GDM1 (cell line): ENCODE data around the gene GABRE.

Source experiments
- DNase-seq: peaks from one replicate; lab custom pipeline; 2025; lab: John Stamatoyannopoulos, UW

The GABRE gene, protein sequence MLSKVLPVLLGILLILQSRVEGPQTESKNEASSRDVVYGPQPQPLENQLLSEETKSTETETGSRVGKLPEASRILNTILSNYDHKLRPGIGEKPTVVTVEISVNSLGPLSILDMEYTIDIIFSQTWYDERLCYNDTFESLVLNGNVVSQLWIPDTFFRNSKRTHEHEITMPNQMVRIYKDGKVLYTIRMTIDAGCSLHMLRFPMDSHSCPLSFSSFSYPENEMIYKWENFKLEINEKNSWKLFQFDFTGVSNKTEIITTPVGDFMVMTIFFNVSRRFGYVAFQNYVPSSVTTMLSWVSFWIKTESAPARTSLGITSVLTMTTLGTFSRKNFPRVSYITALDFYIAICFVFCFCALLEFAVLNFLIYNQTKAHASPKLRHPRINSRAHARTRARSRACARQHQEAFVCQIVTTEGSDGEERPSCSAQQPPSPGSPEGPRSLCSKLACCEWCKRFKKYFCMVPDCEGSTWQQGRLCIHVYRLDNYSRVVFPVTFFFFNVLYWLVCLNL

DNA sequence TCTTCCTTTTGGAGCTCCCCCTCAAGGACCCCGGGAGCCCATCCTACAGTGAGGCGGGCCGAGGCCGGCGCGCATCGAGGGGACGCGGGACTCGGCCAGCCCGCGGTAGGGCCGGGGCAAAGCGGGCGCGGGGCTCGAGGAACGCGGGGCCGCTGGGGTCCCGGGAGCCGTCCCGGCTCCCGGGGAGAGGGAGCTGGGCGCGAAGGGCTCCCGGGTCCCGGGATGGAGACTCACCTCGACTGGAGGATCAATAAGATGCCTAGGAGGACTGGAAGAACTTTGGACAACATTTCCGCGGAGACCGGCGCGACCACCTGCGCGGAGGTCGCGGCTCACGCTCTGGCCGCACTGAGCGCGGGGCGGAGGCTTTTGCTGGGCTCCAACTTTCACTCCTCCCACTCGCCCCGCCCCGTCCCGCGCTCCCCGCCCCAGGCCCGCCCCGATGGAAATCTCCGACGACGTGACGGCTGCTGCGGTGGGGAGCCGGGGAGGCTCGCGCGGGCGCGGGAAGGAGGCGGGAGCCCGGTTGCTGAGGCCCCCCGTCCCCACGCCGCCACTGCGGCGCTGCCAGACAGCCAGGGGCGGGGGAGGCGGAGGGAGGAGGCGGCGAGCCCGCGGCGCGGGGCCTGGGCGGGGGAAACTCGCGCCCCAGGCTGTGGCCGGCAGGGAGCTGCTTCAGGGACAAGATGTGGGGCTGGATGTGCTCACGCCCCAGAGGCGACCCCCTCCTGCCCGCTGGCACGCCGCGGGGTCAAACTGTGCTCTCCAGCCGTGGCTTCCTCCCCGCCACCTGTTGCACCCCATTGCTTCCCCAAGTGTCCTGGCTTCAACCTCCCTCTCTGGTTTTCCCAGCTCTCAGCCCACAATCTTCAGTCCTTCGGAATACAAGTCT, at the start of gene GABRE:
Gene GABRE, minus strand, starts transcription at position 341 of the 892 bp plus-strand sequence. Its CDS starts 51 bp downstream, at position 290.
- no peak for DNase-seq

DNA sequence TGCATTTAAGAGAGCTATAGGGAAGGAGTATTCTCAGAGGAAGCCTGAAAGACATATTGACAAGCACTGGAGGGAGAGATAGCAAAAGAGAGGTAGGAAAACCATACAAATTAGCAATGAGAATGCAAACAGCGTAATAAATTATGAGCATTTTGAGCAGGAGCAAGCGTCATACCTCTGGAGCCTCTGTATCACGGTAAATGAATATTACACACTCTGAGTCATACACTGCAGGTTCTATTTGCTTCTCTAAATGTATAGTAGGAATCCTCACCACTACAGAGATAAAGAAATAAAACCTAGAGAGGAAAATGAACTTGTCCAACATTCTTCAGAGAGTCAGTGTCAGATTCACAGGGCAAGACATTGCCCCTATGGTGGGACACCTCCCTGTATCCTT, 46.4 kb upstream of the GABRE start:
- DNase-seq, result no peak

DNA sequence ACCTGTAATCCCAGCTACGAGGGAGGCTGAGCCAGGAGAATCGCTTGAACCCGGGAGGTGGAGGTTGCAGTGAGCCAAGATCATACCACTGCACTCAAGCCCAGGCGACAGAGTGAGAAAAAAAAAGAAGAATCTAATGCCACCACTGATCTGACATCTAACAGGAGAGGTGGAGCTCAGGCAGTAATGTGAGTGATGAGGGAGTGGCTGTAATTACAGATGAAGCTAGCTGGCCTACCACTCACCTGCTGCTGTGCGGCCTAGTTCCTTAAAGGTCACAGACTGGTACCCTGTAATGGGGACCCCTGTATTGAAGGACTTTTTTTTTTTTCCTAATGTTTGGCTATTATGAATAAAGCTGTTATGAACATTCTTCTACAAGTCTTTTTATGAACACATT, 25.3 kb upstream of the GABRE start:
- no peak for DNase-seq

DNA sequence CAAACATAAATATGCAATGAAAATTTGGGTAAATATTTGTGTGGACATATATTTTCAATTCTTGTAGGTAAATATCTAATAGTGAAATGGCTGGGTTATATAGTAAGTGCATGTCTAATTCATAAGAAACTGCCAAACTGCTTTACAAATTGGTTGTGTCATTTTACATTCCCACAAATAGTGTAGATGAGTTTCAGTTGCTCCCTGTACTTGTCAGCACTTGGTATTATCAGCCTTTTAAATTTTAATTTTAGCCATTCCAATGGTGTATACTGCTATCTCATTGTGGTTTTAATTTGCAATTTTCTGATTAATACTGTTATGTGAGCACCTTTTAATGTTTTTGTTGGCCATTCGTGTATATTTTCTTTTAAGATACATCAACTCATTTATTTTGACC, 23.1 kb upstream of the GABRE start:
- no peak for DNase-seq

DNA sequence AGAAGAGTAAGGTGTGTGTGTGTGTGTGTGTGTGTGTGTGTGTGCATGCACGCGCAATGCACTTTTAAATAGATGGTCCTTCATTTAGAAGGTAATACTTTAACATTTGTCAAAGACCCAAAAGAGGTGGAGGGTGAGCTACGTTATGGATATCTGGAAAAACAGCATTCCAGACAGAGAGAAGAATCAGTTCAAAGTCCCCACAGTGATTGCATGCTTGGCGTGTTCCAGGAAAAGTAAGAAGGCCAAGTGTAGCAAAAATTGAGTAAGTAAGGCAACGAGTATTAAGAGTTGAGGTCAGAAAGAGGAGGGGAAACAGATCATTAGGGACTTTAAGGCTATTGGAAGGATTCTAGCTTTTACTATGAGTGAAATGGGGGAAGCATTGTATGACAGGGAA, 21.9 kb upstream of the GABRE start:
- no peak for DNase-seq

DNA sequence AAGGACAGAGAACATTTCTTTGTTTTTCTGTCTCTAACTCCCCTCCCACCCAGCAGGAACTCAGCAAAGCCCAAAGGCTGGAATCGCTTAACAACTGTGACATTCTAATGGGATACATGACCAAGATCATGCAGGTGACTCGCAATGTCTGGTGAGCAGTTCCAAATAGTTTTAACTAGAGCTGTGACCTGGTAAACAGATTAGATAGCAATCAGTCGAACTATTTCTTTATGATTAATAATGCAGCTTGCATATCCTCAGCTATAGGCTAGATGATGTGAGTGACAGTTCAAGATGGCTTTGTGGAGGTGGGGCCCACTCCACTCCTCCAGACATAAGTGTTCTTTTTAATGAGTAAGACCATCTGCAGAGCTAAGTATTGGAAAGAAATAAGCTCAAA, 20.0 kb upstream of the GABRE start:
- no peak for DNase-seq

DNA sequence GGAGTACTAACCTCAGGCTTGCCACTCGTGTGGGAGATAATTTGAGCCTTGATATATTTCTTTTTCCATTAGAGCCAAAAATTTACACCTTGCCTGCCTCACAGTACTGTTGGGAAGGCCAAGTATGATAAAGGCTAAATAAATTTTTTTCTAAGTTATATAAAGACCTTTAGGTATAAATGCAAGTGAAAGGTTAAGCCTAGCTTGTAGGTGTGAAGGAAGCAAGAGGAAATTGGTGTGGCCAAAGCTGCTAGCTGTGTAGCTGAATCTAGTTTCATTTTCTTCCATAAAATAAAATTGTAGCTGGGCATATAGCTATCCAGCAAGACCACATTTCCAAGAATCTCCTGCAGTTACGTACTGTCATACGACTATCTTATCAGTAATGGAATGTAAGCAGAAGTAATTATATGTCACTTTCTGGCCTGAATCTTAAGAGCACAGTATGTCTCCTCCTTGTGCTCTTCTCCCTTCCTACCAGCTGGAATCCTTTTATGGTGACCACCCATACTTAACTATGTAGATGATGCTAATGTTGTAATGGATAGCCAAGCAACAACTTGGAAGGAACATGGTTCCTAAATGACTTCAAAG, 14.3 kb upstream of the GABRE start:
- no peak for DNase-seq

DNA sequence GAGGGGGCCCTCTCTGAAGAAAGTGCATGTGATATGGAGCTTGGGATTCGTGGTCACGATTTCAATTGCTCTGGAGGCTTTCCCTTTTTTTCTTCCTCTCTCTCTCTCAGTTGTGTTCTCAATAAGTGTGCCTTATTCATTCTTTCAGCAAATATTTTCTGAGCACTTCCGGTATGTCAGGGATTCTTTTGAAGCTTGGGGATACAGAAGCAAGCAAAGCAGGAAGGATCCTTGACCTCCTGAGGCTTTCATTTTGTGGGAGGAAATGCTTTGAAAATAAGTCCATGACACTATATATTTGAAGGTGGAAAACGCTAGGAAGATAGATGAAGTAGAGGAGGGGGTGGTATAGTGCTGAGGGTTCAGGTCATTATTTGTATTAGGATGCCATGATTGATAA, 12.6 kb upstream of the GABRE start:
- DNase-seq, result no peak

DNA sequence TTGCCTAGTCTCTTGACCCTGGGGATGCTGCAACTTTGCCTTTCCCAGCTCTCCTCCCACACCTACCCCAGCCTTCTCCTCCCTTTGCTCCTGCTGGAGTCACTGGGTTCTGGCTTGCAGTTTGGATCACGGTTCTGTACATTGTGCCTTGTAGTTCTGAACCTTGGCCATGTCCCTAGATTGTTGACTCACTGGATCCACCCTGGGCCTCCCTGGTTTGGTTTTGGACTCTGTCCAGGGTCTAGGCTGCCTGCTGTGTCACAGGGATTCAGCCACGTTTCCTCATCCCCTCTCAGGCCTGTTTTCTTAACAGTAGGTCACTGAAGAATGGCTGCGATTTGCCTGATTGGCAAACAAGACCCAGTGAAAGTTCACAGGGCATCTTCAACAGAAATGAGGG, 11.5 kb upstream of the GABRE start:
- DNase-seq, result no peak

DNA sequence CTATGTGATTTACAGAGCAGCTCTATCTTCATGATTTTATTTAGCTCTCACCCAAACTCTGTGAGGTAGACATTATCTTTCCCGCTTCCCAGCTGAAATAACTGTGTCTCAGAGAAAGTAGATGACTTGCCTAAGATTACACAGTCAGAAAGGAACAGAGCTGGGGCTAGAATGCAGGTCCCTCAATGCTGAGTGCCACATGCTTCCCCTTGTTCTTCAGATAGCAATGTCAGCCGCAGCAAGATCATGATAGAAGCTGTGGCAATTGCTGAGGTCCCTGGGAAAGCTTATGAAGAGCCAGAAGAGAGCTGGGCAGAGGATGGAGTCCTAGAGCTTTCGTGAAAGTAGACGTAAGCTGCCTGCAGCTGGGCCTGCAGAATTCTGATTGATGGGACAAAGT, 11.1 kb upstream of the GABRE start:
- DNase-seq, result no peak

DNA sequence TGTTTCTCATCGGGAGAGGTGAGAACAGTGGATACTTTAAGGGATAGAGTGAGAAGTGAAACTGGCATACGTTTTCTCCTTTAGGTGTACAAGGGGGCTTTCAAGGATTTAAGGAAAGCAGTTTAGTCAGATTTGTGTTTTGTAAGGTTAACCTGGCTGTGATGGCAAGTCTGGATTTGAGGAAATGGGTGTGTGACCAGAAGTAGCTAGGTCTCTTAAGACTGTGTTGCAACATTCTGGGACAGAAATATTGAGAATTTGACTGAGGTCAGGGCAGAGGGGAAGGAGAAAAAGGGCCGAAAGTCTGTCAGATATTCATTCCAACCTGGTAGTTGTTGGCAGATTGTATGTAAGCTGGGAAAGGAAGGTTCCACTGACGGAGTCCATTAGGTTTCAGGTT, 10.4 kb upstream of the GABRE start:
- DNase-seq, result no peak

DNA sequence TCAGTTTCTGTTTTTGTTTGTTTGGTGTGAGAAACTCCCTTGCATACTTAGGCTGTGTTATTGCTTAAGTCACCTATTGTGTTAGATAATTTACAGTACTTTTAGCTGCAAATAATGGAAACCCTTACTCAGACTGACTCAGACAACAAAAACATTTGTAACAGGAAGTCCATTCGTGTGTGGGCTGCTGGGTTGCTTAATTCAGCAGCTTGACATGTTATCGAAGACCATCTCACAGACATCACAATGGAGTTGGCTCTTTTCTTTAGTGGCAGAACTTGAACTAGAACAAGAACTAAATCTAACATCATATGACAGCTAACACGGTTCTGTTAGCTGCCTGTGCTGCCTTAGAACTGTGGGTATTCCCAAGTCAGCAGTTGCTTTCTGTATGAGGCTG, 9.9 kb upstream of the GABRE start:
- DNase-seq, result no peak

DNA sequence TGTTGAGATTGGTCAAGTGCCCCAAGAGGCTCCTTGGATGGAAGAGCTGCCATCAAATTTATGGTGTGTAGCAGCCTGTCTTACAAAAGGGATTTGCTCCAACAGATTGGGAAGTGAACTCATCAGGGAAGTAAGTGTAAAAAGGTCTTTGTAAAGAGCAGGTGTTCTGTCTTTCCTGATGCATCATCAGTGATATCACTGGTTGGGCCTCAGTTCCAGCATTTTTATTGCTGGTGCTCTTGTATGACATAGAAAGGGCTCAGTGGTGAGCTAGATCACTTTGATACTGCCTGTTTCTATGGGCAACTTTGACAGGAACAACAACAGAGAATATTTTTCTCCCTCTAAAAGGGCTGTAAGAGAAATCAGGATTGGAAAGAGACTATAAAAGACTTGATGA, 8.7 kb upstream of the GABRE start:
- DNase-seq, result no peak

DNA sequence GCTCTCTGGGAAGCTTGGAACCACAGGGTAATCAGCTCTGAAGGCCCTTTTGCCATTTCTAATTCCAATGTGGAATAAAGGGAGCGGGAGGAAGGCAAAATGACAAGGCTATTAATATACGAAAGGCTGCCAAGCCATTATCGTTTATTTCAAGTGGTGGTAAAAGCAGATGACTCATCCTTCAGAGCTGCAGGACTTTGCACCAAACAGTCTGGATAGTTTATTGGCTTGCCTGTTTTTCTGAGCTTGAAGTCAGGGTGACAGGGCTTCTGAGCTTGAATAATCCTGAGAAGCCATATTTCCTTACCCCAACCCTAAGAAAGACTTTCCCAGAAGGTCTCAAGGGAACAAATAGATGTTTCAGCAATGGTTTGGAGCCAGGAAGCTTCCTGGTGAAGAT, 7.7 kb upstream of the GABRE start:
- no peak for DNase-seq

DNA sequence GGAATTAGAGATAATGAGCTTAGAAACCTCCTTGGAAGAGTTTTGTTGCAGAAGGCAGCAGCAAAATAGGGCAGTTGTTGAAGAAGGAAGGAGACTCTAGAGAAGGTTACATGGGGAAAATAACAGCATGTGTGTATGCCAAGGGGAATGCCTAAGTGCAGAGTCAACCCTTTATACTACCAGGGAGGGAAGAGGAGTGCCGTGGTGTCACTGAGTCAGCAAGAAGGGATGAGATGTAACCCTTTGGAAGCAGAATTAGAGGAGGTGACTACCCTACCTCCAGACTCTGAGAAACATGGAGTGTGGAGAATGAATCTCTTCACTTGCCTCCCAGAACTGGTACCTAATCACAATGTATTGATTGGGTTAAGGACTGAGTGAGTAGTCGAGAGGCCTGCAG, 6.7 kb upstream of the GABRE start:
- no peak for DNase-seq

DNA sequence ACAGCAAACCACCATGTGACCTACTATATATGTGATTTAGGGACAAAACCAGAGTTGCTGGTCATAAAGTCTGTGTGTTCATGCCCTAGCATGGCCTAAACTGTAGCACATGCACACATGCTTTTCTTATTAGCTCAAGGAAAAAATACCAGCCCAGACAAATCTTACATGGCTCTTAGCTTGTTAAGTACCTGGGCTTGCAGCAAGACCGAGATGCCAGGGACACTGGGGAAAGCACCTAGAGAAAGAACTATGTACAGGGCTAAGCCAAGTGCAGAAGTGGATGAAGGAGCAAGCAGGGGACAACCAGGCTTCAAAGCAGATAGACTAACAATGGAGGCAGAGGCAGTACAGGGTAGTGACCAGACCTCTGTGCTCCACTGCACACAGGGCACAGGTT, 3.4 kb upstream of the GABRE start:
- DNase-seq, result no peak

DNA sequence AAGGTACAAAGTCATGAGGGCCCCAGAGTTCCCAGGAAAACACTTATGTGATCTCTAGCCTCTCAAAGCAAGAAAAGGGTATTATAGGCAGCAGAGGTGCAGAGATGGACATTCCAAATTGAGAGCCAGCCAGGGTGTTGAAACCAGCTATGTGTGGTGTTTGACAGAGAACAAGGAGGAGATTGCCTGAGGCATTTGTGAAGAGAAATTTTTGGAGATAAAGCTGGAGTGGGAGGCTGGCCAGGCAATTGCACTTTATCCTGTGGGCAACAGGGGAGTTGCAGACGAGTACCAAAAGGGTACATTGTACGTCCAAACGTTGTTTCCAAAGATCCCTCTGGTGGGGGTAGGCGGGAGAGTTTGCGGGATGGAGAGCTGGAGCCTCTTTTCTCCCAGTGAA, 2.5 kb upstream of the GABRE start:
- no peak for DNase-seq

DNA sequence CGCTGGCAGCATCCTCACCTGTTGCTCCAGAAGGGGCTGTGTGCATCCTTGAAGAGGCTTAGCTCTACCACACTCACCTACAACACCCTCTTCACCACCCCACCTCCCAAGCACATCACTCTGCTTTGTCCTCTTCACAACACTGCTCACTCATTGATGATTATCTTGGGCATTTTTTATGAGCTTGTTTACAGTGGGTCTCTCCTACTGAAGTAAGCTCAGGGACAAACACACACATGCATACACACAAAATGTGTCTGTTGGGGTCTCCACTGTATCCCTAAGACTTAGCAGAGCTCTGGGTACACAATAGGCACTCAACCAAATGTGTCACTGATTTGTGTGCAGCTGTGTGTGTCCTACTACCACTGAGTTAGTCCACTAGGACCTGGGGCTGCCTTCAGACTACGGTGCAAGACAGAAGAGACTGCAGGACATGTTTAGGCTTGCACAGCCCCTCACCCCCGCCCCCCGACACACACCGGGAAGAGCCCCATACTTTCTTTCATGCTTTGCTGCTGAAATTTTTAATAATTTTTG, 1.3 kb upstream of the GABRE start:
- DNase-seq, result no peak

DNA sequence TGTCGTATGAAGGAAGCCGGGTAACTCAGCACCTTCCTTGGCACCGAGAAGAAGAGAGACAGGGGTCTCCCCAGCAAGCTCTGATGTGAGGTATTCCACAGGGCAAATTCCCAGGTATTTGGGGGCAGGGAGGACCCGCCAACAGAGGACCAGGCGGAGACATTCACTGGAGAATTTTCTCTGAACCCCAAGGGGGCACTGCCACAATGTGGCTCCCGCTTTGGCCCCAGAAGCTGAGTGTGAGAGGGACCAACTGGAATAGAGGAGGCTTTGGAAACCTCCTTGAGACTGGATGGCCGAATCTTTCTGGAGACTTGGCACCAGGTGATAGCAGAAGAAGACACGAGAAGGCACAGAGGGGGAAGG, 735 bp upstream of the GABRE start:
- DNase-seq, result no peak

DNA sequence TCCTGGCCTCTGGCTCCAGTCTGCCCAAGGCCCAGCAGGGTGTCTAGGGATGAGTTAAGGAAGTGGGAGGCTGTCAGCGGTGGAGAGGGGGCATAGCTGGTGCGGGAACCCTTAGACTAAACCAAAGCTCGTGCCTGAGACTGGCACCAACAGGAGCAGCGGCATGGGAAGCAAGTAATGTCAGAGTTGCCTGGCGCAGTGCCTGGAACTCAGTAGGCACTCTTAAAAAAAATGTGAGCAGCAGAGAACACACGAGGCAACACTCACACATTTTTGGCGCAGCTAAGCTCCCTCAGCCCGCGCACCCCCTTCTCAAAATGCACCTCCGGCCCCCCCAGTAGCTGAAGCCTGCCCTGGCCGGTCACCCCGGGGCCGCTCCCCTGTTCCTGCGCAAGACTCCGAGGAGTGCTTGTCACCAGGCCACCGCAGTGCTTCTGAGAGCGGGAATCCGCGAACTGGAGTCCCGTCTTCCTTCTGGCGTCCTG, 583 bp downstream of the GABRE start:
- DNase-seq, result no peak

DNA sequence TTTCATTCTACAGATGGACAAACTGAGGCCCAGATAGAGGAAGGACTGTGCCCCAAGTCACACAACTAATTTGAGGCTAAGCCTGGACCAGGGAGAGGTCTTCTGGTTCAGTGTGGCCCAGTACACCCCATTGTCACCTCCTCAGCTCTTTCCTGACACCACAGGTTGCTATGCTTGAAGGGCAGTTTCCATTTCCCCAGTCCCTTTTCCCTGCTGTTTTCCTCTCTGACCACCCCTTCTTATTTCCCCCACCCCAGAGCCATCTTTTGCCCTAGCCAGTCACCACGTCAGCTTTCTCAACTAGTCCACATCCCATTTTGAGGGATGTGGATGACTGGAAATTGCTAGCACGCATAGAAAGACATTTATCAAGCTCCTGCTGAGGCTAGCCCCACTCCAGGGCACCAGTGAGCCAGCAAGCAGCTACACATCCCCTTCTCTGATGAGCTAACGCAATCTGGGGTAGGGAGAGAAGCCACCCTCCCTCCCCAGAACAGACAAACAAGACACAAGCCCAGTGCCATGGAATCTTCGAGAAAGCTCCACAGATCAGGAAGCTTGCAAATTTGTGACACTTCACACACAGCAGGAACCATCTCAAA, 1.3 kb downstream of the GABRE start:
- DNase-seq, result no peak

DNA sequence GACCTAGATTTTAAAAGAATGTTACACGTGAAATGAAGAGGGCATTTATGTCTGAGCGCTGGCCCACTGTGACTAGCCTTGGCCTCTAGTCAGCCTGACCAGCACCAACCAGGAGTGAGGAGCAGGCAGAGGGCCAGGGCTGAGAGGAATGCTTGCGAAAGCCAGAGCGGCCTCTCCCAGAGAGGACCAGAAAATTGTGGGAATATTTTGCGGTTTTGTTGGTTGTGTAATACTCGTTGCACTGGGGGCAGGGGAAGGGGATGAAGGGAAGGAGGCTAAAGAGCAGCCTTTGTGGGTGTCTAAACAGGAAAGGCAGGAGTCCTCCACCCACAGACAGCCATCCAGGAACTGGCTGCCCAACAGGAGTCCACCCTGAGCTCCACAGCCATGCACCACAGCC, 3.8 kb downstream of the GABRE start:
- no peak for DNase-seq
